Fibroblast of villous mesenchyme (primary cell): ENCODE data around the gene MGST2. TPM values are rescaled to one million over a fixed set of nuclear protein-coding genes. Genes with fewer than 3 reads are reported as not detected.
"Not testable (repeated sequence)": the region's sequence is repeated elsewhere in the genome, so short reads cannot be mapped to it uniquely, and the experiment has no call there.

Experiments used
- DNase-seq: peaks from one replicate; pipeline ENCODE4 v3.0.0-alpha.2; 2010; ENCODE audit warnings: low read depth
- H3K4me3 ChIP-seq: 2 replicates; pipeline ENCODE4 v1.5.1; 2011; ENCODE audit warnings: low read depth, mild to moderate bottlenecking, low read length
- total RNA-seq: library from RNA; depleted of rRNA; stranded (reverse); fragments of >200 nt; gene quantifications from 2 replicates; pipeline ENCODE4 v1.2.3, GENCODE V29; 2012
- TF ChIP-seq, protein P1 (sequence below): IDR thresholded peaks from 2 replicates; pipeline ENCODE4 v1.5.1; 2012; ENCODE audit warnings: low read depth, mild to moderate bottlenecking, low read length; ENCODE audit not compliant: insufficient read depth

Gene MGST2
- total RNA-seq, 1 donor = 16.8 TPM

GRCh38 chr4:139625482-139625881 lies 40.1 kb upstream of the MGST2 start:
- TF ChIP-seq, protein P1, sequence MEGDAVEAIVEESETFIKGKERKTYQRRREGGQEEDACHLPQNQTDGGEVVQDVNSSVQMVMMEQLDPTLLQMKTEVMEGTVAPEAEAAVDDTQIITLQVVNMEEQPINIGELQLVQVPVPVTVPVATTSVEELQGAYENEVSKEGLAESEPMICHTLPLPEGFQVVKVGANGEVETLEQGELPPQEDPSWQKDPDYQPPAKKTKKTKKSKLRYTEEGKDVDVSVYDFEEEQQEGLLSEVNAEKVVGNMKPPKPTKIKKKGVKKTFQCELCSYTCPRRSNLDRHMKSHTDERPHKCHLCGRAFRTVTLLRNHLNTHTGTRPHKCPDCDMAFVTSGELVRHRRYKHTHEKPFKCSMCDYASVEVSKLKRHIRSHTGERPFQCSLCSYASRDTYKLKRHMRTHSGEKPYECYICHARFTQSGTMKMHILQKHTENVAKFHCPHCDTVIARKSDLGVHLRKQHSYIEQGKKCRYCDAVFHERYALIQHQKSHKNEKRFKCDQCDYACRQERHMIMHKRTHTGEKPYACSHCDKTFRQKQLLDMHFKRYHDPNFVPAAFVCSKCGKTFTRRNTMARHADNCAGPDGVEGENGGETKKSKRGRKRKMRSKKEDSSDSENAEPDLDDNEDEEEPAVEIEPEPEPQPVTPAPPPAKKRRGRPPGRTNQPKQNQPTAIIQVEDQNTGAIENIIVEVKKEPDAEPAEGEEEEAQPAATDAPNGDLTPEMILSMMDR = no peak
- DNase-seq = no peak
- no peak overlapping the region for H3K4me3 ChIP-seq

DNA sequence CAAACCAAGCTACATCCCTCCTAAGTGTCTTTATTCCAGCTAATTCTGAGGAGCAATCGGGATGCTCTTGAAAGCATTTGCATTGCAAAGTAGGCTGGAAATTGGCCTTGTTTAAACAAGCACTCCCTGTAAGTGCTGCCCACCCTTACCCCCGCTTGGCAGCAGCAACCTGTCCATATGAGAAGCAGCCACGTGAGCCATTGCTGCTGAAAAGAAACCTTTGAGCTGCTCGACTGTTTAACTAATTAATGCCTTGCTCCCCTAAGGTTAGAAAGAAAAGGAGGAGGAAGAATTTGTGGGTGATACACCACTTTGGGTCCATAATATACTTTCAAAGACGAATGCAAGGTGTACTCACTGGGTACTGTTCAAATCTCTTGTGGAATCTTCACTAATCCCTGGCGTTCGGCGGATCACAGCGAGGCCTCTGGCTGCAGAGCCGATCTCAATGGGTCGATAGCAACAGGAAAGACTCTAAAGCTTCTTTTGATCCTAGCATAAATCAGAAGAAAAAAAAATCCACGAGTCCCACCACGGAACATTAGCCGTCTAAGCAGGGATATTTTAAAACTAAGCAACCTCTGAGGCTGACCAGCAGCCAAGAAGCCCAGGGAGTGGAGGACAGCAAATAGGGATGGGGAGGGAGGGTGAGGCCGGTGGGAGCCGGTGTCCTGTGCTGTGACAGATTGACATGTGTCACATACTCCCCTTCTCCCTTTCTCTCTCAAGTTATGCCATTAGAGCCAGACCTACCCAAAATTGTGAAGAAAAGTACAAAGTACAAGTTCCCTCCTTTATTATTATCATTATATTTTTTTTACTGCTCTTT lies 37.2 kb upstream of the MGST2 start:
- no peak for DNase-seq
- TF ChIP-seq, protein P1 = no peak
- no peak overlapping the region for H3K4me3 ChIP-seq

DNA sequence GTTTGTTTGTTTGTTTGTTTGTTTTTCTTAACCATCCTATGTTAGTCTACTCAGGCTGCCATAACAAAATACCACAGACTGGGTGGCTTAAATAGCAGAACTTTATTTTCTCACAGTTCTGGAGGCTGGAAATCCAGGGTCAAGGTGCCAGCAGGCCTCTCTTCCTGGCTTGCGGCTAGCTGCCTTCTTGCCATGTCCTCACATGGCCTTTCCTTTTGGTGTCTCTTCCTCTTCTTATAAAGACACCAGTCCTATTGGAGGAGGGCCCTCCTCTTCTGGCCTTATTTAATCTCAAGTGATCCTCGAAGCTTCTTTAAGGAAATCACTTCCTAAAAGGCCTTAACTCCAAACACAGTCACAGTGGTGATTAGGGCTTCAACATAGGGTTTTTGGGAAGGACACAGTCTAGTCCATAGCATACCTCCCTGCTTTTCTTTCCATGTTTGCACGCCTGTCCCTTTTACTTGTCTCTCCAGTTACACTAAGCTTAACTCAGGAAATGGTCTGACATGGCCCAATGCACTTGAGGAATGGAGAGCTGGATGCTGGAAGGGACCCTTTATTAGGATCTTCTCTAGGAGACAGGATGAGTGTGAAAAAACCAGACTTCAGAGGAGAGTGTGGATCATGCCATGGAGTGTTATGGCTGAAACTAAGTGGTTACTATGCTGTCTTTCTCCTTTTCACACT lies 36.0 kb upstream of the MGST2 start:
- no peak for DNase-seq
- TF ChIP-seq, protein P1 = no peak
- no peak overlapping the region for H3K4me3 ChIP-seq

- H3K4me3 ChIP-seq = no peak overlapping the region
- TF ChIP-seq, protein P1 = no peak
- DNase-seq = no peak
Observed at GRCh38 chr4:139630126-139630495, 35.5 kb upstream of the MGST2 start.

- TF ChIP-seq, protein P1 = no peak
- DNase-seq = no peak
- no peak overlapping the region for H3K4me3 ChIP-seq
Observed at GRCh38 chr4:139630991-139631390, 34.6 kb upstream of the MGST2 start.

- no peak overlapping the region for H3K4me3 ChIP-seq
- no peak for DNase-seq
- TF ChIP-seq, protein P1 = no peak
Observed at GRCh38 chr4:139631791-139632190, 33.8 kb upstream of the MGST2 start.

- DNase-seq, H3K4me3 ChIP-seq: not testable (repeated sequence)
Observed at GRCh38 chr4:139632739-139633138, 32.9 kb upstream of the MGST2 start.
